Measurements from ENCODE around the gene CNTNAP5.

CNTNAP5 gene

GRCh38 chr2:124161542-124161941, 136.5 kb downstream of the CNTNAP5 start:
- DNase-seq = no peak

- no peak for DNase-seq
Observed at GRCh38 chr2:124162256-124162655, 137.2 kb downstream of the CNTNAP5 start.

- DNase-seq = no peak
Observed at GRCh38 chr2:124163840-124164239, 138.8 kb downstream of the CNTNAP5 start.

- DNase-seq = no peak
Observed at GRCh38 chr2:124165698-124166097, 140.6 kb downstream of the CNTNAP5 start.

- DNase-seq = no peak
Observed at GRCh38 chr2:124171472-124172063, 146.5 kb downstream of the CNTNAP5 start.

- no peak for DNase-seq
Observed at GRCh38 chr2:124178719-124179118, 153.6 kb downstream of the CNTNAP5 start.

GRCh38 chr2:124180635-124181034, 155.5 kb downstream of the CNTNAP5 start:
- no peak for DNase-seq

- no peak for DNase-seq
Observed at GRCh38 chr2:124186801-124187200, 161.7 kb downstream of the CNTNAP5 start.

GRCh38 chr2:124187948-124188347, 162.9 kb downstream of the CNTNAP5 start:
- DNase-seq = no peak

GRCh38 chr2:124193706-124194105, 168.6 kb downstream of the CNTNAP5 start:
- DNase-seq = no peak

- DNase-seq = no peak
Observed at GRCh38 chr2:124201713-124202112, 176.6 kb downstream of the CNTNAP5 start.

- no peak for DNase-seq
Observed at GRCh38 chr2:124209441-124209840, 184.4 kb downstream of the CNTNAP5 start.

- no peak for DNase-seq
Observed at GRCh38 chr2:124211461-124211860, 186.4 kb downstream of the CNTNAP5 start.

- DNase-seq = no peak
Observed at GRCh38 chr2:124213977-124214587, 189.0 kb downstream of the CNTNAP5 start.

GRCh38 chr2:124246170-124246569, 221.1 kb downstream of the CNTNAP5 start:
- no peak for DNase-seq

- no peak for DNase-seq
Observed at GRCh38 chr2:124248386-124248785, 223.3 kb downstream of the CNTNAP5 start.

GRCh38 chr2:124250433-124250832, 225.3 kb downstream of the CNTNAP5 start:
- DNase-seq = no peak

GRCh38 chr2:124254621-124255020, 229.5 kb downstream of the CNTNAP5 start:
- DNase-seq = no peak

- no peak for DNase-seq
Observed at GRCh38 chr2:124257120-124257519, 232.0 kb downstream of the CNTNAP5 start.

GRCh38 chr2:124258140-124258880, 233.2 kb downstream of the CNTNAP5 start:
- no peak for DNase-seq

- no peak for DNase-seq
Observed at GRCh38 chr2:124261456-124261855, 236.4 kb downstream of the CNTNAP5 start.

GRCh38 chr2:124264551-124265091, 239.5 kb downstream of the CNTNAP5 start:
- no peak for DNase-seq

- DNase-seq = no peak
Observed at GRCh38 chr2:124267794-124268193, 242.7 kb downstream of the CNTNAP5 start.

GRCh38 chr2:124269348-124269747, 244.3 kb downstream of the CNTNAP5 start:
- no peak for DNase-seq

Measured in DMS153 (cell line).